GM12891 (cell line): ENCODE data around the gene RABAC1.

Experiments used
- PAX5 ChIP-seq: IDR thresholded peaks from 2 replicates; pipeline ENCODE4 v1.6.1; 2011; ENCODE audit warnings: low read length, moderate library complexity, mild to moderate bottlenecking; ENCODE audit not compliant: insufficient read depth, severe bottlenecking
- POLR2A ChIP-seq: IDR thresholded peaks from 2 replicates; pipeline ENCODE4 v1.6.1; 2011; ENCODE audit warnings: low read depth, low read length, control low read depth
- POLR2AphosphoS5 ChIP-seq: IDR thresholded peaks from 2 replicates; pipeline ENCODE4 v1.6.1; 2011; ENCODE audit warnings: low read depth, low read length, control low read depth
- POU2F2 ChIP-seq: IDR thresholded peaks from 2 replicates; pipeline ENCODE4 v1.6.1; 2011; ENCODE audit warnings: low read depth, mild to moderate bottlenecking, control low read depth, low read length, moderate library complexity
- SPI1 ChIP-seq: IDR thresholded peaks from 2 replicates; pipeline ENCODE4 v1.6.1; 2011; ENCODE audit warnings: low read depth, low read length, control low read depth
- TAF1 ChIP-seq: IDR thresholded peaks from 2 replicates; pipeline ENCODE4 v1.6.1; 2011; ENCODE audit warnings: low read depth, low read length, control low read depth

- TF ChIP-seq POLR2A (no peak), POLR2AphosphoS5 (no peak), TAF1 (no peak), PAX5 (no peak), SPI1 (no peak), POU2F2 (no peak)
These were observed 34.7 kb downstream of the RABAC1 start for GRCh38 chr19:41924151-41925145.
